Uterus (tissue), 4 donors: Measurements from ENCODE around the gene TIMM21. TPM values are rescaled to one million over a fixed set of nuclear protein-coding genes. Genes with fewer than 3 reads are reported as not detected.

Experiments
- DNase-seq, 2 donors: peaks; one replicate each; pipeline ENCODE4 v3.0.0-alpha.2; 2019 to 2020
- H3K27ac ChIP-seq, 2 donors: fragments of 200-600 bp; sonication (generic); 1 replicate in 1 of 2; 2 replicates in 1 of 2; pipeline ENCODE4 v1.5.1; 2016 to 2018
- H3K27me3 ChIP-seq, 2 donors: fragments of 200-600 bp; sonication (generic); one replicate each; pipeline ENCODE4 v1.5.1; 2018 to 2019; ENCODE audit warnings: control low read depth in 1 of 2
- H3K36me3 ChIP-seq, 2 donors: fragments of 200-600 bp; sonication (generic); one replicate each; pipeline ENCODE4 v1.5.1; 2019; ENCODE audit warnings: control low read depth in 1 of 2
- H3K4me1 ChIP-seq, 2 donors: fragments of 200-600 bp; sonication (generic); one replicate each; pipeline ENCODE4 v1.5.1; 2018 to 2019; ENCODE audit warnings: control low read depth in 1 of 2
- H3K4me3 ChIP-seq, 2 donors: fragments of 200-600 bp; sonication (generic); 1 replicate in 1 of 2; 2 replicates in 1 of 2; pipeline ENCODE4 v1.5.1; 2018 to 2019; ENCODE audit warnings: mild to moderate bottlenecking in 1 of 2
- H3K9me3 ChIP-seq, 2 donors: fragments of 200-600 bp; sonication (generic); one replicate each; pipeline ENCODE4 v1.5.1; 2019; ENCODE audit warnings: control low read depth in 1 of 2
- CTCF ChIP-seq, 4 experiments: fragments of 200-600 bp in 2 of 4; fragments of 450-650 bp in 2 of 4; sonication (generic) in 2 of 4; IDR thresholded peaks; one replicate each; pipeline ENCODE4 v1.5.1; 2016 to 2019; ENCODE audit warnings: antibody characterized with exemption in 4 of 4, mild to moderate bottlenecking in 2 of 4, moderate library complexity in 1 of 4
- POLR2A ChIP-seq, 2 donors: fragments of 450-650 bp; IDR thresholded peaks; one replicate each; pipeline ENCODE4 v1.6.1; 2016; ENCODE audit warnings: antibody characterized with exemption in 2 of 2, mild to moderate bottlenecking in 1 of 2, moderate library complexity in 1 of 2
- intact Hi-C: fragments of 100-400 bp; cut with DNase I; formaldehyde crosslinking; loops from one replicate; pipeline ENCODE4 v1.15.1; 2023; ENCODE audit warnings: low total_unique reads
- total RNA-seq, 4 donors: library from RNA; depleted of rRNA in 3 of 4; stranded (reverse); fragments of >200 nt in 3 of 4; gene quantifications; one replicate each; pipeline versions ENCODE4 v1.1.0 to v1.2.4, GENCODE V29; 2014 to 2023
- donor health status: DM: yes; HTN: yes; CAD: no.

The TIMM21 gene
- total RNA-seq, 4 donors from 2014 or later: 15.0 to 44.0 (median 17.2) TPM

- intact Hi-C loops: loop anchor here (5.0 kb wide), 1 partner anchor 138 kb away; no protein-coding TSS in a partner anchor
- DNase-seq: no peak
- H3K4me1 ChIP-seq: no peaks in the 10 kb centered on the region
- no peak overlapping the region for H3K27ac ChIP-seq
- TF ChIP-seq CTCF (IDR thresholded peaks at IDR 0.05) (no peak), POLR2A (IDR thresholded peaks at IDR 0.05) (no peak)
- no peak overlapping the region for H3K4me3 ChIP-seq
- H3K27me3 ChIP-seq: no peaks in the 10 kb centered on the region
- no peaks in the 10 kb centered on the region for H3K36me3 ChIP-seq
- H3K9me3 ChIP-seq: no peaks in the 10 kb centered on the region
Measured at GRCh38 chr18:74203811-74204210, 55.5 kb downstream of the TIMM21 start.

- Histone ChIP-seq H3K27me3 (no peaks in the 10 kb centered on the region), H3K36me3 (no peaks in the 10 kb centered on the region), H3K4me1 (no peaks in the 10 kb centered on the region), H3K27ac (no peak overlapping the region), H3K4me3 (no peak overlapping the region), H3K9me3 (no peaks in the 10 kb centered on the region)
- DNase-seq: peak in 1 of 2 donors; percentile 29
- intact Hi-C loops: loop anchor here (5.0 kb wide), 1 partner anchor 138 kb away; no protein-coding TSS in a partner anchor
- TF ChIP-seq POLR2A (IDR thresholded peaks at IDR 0.05) (no peak), CTCF (IDR thresholded peaks at IDR 0.05) (no peak)
Measured at GRCh38 chr18:74204526-74205152, 56.3 kb downstream of the TIMM21 start.

Other genes with a start within 250 kb of the TIMM21 start
- gene FBXO15, start 689 bp upstream of the TIMM21 start, total RNA-seq: 1 to 10 TPM in 1 of 4 donors, under 1 TPM in 1, not detected in 2; 0.76 to 3.0 TPM
- 100 to 1,000 TPM in 1 of 4 donors, 10 to 100 TPM in 3; 44.6 to 204 (median 51.9) TPM for gene CYB5A, start 143.4 kb downstream of the TIMM21 start, total RNA-seq
- not detected for gene C18orf63, start 167.3 kb downstream of the TIMM21 start, total RNA-seq